GM10847 (cell line): Measurements from ENCODE around the gene EDEM1.

Experiments
- POLR2A ChIP-seq: IDR thresholded peaks from 2 replicates; pipeline ENCODE4 v1.6.1; 2011; ENCODE audit not compliant: insufficient read length; ENCODE audit errors: extremely low read depth

The EDEM1 gene

DNA sequence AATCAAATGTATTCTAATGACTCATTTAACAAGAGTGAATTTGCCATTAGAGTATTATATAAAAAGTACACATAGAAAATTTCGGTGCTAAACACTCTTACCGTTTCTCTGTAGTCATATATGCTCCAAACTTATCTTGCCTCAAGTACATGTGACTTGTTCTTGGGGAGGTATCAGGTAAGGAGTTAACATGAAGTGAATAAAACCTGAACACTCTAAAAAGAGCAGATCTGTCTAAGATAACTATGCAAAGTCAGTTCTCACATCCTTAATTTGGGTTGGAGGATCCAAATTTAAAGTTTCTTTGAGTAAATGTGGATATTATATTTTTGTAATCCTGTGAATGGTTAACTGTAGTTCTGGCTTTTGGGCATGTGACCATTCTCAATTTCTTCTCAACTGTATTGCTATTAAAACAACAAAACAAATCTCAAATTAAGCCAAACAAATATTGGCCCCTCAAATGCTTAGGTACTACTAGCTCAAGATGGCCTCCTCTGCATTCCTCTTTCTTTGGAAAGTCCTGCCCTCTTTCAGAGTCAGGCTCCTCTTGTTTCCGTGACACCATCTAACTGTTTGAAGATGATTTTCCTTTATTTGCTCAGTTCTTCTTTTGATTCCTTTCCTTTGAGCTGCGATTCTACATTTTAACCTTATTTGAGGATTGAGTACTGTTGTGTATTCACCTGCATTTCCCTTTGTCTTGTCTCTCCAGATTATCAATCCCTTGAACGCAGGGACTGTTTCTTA is 4.2 kb downstream of the EDEM1 start:
- TF ChIP-seq POLR2A = no peak

DNA sequence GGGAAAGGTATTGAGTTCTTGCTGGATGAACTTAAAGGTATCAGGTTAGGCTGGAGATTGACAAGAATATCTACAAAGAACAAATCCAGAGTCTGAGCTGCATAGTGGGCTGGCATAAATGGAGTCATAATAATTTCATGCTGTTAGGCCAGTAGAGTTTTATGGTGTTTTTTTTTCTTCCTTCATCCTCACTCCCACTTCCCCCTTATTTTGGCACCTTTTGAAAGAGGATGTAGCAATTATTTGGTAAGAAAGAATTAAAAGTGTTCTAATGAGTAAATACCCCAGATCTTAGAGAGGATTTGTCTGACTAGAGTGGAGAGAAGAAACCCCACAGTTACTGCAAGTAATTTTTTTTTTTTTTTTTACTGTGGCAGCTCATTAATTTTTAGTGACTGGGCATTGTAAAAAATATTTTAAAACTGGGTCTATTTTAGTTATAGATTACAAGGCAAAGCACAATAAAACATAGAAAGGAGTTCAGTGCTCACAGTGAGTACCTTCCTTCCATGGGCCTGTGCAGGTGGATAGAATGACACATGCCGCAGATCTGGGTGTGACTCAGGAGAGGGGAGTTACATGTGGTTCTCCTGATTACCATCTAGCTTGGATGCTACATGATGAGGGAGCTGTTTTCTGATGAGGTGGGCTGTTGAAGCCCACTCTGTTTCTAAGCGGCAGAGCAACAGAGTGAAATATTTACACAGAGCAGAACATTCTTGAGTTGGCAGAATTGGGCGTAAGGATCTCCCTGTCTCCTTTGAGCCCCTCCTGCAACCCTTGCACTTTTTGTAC is 5.3 kb downstream of the EDEM1 start:
- TF ChIP-seq POLR2A = no peak

DNA sequence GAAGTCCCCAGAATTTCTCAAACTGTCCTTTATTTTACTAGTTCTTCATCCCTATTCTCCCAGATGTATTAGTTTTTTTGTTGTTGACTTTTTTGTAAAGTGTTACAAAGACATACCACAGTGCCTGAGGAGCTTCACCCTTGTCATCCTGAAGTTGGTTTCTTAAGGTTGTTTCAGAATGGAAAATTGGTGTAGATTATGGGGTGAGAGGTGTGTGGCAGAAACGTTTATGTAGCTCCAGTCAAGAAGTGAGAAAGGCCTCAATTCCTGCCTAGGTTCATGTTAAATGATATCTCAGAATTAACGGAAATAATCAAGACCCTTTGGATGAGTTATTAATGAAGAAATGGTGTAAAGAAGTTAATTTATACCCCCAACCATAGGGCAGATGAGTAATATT is 6.8 kb downstream of the EDEM1 start:
- no peak for TF ChIP-seq POLR2A

DNA sequence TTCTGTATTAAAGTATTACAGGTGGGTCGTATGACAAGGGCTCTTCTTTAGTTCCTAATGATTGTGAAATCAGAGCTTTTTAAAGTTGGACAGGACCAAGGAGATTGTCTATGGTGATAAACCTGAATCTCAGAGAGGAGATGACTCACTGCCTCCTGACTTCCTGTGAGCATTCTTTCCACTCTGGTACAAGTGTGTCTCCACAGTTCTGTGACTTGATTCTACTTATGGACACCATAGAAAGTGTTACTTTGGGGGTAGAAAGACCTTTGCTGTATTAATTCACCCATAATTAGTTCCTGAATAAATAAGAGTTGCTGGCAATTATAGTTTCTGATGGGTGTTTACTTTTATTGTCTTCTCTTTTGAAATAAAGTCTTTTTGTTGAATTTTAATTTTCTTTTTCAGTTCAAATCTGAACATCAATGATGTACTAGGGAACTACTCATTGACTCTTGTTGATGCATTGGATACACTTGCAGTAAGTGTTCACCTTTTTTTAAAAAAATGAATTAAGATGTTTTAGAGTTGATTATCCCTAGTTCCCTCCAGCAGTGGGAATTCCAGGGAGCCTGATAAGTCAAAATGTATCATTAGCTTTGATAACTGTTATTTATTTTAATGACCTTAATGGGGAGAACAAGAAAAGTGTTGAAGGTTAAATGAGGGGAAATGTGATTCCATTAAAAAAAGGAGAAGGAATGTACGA is 7.4 kb downstream of the EDEM1 start:
- no peak for TF ChIP-seq POLR2A

DNA sequence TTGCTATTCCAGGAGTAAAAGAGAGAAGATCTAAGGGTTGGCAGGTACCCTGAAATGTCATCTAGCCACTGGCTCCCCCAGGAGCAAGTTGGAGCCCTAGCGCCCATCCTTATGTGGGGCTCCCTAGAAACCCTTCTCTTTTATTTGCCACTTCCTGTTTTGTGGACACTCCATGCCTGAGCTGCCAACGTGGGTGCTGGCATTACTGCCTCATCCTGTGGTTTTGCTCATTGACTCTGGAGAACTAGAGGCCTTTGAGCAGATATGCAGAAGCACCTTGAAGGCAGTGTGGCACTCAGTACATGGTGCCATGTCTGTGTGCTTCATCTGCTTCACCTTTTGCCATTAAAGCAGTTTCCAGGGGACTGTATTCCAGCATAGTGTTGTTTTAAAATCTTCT is 8.1 kb downstream of the EDEM1 start:
- TF ChIP-seq POLR2A = no peak

DNA sequence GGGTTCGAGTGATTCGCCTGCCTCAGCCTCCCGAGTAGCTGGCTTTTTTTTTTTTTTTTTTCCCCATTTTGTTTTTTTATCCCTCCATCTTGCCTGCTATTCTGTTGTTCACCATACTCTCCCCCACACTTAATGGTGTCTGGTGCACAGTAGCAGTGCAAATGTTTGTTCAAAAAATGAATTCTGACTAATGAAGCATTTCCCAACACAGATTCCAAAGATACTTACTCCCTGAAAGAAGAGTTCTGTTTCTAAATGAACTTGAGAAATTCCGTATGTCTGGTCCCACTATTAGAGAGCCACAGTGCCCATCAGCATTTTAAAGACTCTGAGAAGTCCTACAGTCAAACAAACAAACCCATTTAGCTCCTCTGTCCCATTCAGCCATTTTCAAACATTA is 9.5 kb downstream of the EDEM1 start:
- no peak for TF ChIP-seq POLR2A

DNA sequence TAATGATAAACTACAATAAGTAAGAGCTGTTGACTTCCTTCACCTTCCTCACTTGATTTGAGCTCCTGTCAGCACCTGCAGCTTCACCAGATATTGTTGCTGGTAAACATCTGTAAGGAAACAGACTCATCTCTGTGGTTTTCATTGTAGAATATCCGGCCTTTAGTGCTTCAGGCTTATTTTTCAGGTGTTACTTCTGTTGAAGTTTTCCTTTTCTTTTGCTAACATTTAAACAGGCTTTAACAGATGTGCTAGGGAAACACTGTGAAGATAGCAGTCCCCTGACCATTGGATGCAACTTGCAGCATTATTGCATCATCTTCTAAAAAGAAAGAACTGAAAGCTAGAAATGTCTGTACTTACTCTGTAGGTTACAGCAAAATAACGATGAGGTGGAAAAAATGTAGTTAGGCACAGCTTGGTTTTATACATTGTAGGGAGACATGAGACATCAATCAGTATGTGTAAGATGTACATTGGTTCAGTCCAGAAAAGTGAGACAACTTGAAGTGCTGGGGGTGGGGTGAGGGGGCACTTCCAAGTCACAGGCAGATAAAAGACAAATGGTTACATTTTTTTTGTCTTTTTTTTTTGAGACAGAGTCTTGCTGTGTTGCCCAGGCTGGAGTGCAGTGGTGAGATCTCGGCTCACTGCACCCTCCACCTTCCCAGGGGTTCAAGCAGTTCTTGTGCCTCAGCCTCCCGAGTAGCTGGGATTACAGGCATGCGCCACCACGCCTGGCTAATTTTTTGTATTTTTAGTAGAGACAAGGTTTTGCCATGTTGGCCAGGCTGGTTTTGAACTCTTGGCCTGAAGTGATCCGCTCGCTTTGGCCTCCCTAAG is 10.2 kb downstream of the EDEM1 start:
- no peak for TF ChIP-seq POLR2A

DNA sequence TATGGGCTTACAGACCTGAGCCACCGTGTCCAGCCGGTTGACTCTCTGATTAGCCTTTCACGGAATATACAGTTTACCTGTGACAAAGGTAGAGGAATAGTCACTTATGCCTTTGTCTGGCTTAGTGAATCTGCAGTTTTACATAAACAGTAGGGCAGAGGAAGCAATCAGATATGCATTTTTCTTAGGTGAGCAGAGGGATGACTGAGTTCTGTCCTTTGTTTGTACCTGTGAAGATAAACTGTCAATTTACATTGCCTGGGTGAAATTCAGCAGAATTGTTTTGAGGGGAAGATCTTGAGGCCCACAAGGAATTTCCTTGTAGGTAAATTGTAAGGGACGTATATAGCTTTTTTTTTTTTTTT is 10.8 kb downstream of the EDEM1 start:
- TF ChIP-seq POLR2A = no peak

DNA sequence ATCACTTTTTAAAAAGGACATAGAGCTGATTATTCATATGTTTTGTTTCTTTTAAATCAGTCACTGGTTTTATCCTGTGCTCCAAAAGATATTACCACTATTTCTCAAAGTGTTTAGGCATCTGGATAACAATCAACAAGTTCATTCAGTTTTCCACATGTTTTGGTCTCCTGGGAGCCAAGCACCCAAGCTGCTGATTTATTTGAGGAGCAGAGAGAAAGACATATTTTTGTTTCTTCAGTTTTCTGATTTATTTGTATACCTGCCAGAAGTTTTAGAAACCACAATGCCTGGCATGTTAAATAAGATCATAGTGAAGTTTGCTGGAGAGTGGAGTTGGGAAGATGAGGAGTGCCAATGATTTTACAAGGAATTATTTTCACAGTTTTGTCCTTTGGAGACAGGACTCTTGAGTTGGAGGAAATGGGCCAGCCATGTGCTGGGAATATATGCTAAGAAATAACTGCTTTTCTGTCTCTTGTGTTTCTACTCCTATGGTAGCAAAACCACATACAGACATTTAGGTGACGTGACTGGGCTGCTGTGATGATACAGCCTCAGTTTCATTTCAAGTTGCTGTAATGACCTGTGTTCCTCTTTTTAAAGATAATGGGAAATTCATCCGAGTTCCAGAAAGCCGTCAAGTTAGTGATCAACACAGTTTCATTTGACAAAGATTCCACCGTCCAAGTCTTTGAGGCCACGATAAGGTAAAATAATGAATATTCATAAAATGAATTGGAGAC is 11.7 kb downstream of the EDEM1 start:
- TF ChIP-seq POLR2A = no peak

DNA sequence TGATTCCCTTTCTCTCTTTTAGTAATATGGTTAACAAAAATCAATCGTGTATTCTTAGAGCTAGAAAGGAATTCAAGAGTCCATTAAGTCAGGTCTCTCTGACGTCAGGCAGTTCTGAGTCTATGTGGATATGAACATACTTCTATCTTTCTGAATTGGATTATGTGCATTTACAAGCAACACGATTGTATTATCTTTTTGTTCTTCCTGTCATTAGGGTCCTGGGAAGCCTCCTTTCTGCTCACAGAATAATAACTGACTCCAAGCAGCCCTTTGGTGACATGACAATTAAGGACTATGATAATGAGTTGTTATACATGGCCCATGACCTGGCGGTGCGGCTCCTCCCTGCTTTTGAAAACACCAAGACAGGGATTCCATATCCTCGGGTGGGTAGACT is 14.0 kb downstream of the EDEM1 start:
- TF ChIP-seq POLR2A = no peak

DNA sequence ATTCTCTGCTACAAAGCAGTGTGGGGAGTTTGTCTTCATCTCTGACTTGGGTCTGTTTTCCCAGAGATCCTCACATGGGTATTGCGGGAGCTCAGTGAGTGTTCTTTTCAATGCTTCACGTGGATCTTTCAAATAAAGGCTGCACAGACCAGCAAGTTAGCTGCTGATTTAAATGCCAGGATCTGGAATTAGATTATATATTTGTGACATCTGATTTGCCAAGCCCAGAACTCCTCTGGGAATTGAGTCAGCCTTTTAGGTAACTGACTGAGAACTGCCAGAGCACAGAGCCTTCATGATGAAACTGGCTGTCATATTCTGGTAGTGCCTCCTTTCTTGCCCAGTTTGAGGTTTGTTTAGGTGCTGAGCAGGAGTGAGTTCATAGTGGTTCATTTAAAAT is 14.7 kb downstream of the EDEM1 start:
- TF ChIP-seq POLR2A = no peak

DNA sequence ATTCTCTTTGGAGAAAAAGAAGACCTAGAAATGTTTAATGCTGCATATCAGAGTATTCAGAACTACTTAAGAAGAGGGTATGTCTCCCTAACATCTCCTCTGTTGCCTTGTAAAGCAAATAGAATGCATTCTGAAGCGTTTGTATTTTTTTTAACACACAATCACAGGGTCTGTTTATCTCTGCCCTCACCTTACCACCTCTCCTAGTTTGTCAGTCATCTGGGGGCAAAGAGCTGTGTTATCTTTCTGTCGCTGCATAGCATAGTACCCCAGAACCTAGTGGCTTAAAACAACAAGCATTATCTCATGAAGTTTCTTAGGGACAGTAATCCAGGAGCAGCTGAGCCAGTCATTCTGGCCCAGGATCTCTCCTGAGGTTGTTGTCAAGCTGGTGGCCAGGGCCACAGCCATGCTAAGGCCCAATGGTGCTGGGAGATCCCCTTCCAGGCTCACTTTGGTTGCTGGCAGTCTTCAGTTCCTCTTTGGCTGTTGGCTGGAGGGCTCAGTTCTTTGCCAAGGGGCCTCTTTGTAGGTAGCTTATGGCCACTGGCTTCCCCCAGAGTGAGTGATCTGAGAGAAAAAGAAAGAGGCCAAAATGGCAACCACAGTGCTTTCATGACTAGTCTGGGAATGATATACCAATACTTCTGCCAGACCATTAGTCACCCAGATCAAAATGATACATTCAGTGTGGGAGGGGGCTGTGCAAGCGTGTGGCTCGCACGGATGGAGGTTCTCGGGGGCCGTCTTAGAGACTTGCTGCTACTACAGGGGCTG is 17.8 kb downstream of the EDEM1 start:
- no peak for TF ChIP-seq POLR2A

DNA sequence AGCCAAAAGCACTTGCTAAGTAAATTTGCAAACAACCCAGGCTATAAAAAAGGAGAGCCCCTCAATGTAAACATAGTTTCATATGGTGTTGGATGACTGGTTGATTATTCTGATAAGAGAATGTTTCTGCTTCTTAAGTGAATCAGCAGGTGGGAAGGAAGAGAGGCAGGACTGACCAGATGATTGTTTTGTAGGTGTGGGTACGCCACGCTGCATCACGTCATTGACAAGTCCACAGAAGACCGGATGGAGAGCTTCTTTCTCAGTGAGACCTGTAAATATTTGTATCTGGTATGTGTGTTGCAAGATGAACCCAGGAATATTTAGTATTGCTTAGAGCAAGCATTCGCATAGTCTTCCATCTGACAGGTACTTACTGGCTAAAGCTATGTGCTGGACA is 23.4 kb downstream of the EDEM1 start:
- no peak for TF ChIP-seq POLR2A
